ENCODE results near the gene UBE2F.

DNA sequence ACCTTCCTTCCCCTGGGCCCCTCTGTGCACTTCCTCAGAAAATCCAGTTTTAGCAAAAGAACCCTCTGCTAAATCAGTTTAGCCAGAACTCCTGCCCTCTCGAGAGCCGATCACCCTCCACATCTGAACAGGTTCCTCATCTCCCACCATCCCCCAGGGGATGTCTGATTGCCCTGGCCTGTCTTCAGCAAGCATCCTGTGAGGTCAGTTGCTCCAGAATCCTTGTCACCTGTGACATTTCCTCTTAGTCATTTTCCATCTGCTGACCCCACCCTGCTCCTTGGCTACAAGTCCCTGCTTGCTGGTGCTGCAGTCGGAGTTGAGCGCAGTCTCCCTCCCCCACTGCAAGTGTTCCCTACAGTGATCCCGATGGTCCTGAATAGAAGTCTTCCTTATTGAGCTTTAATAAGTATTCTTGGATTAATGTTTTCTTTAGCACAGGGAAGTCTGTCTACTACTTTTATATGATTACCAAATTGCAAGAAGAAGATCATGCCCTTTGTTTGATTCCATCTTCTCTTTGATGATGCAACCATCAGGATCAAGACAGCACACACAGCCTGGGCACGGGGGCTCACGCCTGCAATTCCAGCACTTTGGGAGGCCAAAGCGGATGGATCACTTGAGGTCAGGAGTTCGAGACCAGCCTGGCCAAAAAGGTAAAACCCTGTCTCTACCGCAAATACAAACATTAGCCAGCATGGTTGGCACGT is 30.9 kb upstream of the UBE2F start:
- TF ChIP-seq, protein P1, sequence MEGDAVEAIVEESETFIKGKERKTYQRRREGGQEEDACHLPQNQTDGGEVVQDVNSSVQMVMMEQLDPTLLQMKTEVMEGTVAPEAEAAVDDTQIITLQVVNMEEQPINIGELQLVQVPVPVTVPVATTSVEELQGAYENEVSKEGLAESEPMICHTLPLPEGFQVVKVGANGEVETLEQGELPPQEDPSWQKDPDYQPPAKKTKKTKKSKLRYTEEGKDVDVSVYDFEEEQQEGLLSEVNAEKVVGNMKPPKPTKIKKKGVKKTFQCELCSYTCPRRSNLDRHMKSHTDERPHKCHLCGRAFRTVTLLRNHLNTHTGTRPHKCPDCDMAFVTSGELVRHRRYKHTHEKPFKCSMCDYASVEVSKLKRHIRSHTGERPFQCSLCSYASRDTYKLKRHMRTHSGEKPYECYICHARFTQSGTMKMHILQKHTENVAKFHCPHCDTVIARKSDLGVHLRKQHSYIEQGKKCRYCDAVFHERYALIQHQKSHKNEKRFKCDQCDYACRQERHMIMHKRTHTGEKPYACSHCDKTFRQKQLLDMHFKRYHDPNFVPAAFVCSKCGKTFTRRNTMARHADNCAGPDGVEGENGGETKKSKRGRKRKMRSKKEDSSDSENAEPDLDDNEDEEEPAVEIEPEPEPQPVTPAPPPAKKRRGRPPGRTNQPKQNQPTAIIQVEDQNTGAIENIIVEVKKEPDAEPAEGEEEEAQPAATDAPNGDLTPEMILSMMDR (IDR thresholded peaks at IDR 0.05; ENCODE audit: borderline replicate concordance, extremely low read depth, low read length, poor library complexity, severe bottlenecking) = no peak
- no peak for TF ChIP-seq EZH2 (IDR thresholded peaks at IDR 0.05; ENCODE audit: borderline replicate concordance, low read depth, low read length, severe bottlenecking)

Measured in DND-41 (cell line).